GM21360 (cell line): ENCODE data around the gene COMT.

Source experiments
- ATAC-seq: cut with Tn5 transposase; IDR thresholded peaks from one replicate; pipeline ENCODE4 v1.9.1; 2021; ENCODE audit warnings: mild to moderate bottlenecking, moderate library complexity; ENCODE audit not compliant: unreplicated experiment

The COMT gene

GRCh38 chr22:19955241-19956128, 13.9 kb downstream of the COMT start:
- no peak for ATAC-seq

GRCh38 chr22:19957445-19957844, 15.9 kb downstream of the COMT start:
- ATAC-seq: no peak

GRCh38 chr22:19958083-19959042, 16.8 kb downstream of the COMT start:
- no peak for ATAC-seq

- ATAC-seq: no peak
Measured at GRCh38 chr22:19959043-19959586, 17.5 kb downstream of the COMT start.

GRCh38 chr22:19959587-19960490, 18.3 kb downstream of the COMT start:
- no peak for ATAC-seq

- no peak for ATAC-seq
Measured at GRCh38 chr22:19960491-19961200, 19.1 kb downstream of the COMT start.

GRCh38 chr22:19961201-19961580, 19.6 kb downstream of the COMT start:
- ATAC-seq: no peak

GRCh38 chr22:19961868-19962245, 20.3 kb downstream of the COMT start:
- no peak for ATAC-seq

GRCh38 chr22:19962246-19962908, 20.8 kb downstream of the COMT start:
- ATAC-seq: no peak

- ATAC-seq: no peak
Measured at GRCh38 chr22:19962909-19963806, 21.6 kb downstream of the COMT start.

- ATAC-seq: no peak
Measured at GRCh38 chr22:19963863-19964642, 22.5 kb downstream of the COMT start.

- no peak for ATAC-seq
Measured at GRCh38 chr22:19964701-19965386, 23.3 kb downstream of the COMT start.

- no peak for ATAC-seq
Measured at GRCh38 chr22:19965771-19966709, 24.5 kb downstream of the COMT start.

- ATAC-seq: no peak
Measured at GRCh38 chr22:19966908-19967750, 25.6 kb downstream of the COMT start.
